Common myeloid progenitor, CD34-positive (primary cell): ENCODE measurements around the gene PC.

ENCODE experiments used
- CTCF ChIA-PET: fragments of 350-600 bp; sonication (Branson Sonifier 250); formaldehyde crosslinking; loops from one replicate; lab custom pipeline; 2021; ENCODE audit warnings: antibody characterized with exemption; lab: Charles Lee
- POLR2A ChIA-PET: fragments of 350-600 bp; sonication (Branson Sonifier 250); formaldehyde crosslinking; loops from one replicate; lab custom pipeline; 2021; ENCODE audit warnings: antibody characterized with exemption; lab: Charles Lee
- DNase-seq, 3 donors: peaks; one replicate each; pipeline versions ENCODE4 v3.0.0 to v3.0.0-alpha.2; 2013
- H3K27ac ChIP-seq, 2 experiments: 1 replicate in 1 of 2; 2 replicates in 1 of 2; pipeline ENCODE4 v1.7.0; 2013; ENCODE audit warnings: inconsistent platforms in 2 of 2, low read length in 2 of 2, mild to moderate bottlenecking in 2 of 2, low read depth in 1 of 2, moderate library complexity in 1 of 2; ENCODE audit not compliant: severe bottlenecking in 2 of 2, insufficient read depth in 1 of 2, poor library complexity in 1 of 2
- H3K27me3 ChIP-seq, 5 experiments: replicated peaks in 2 of 5; 1 replicate in 3 of 5; 2 replicates in 2 of 5; pipeline versions ENCODE4 v1.6.1 to v1.7.0; 2013; ENCODE audit warnings: low read length in 4 of 5, mild to moderate bottlenecking in 2 of 5, moderate library complexity in 2 of 5, inconsistent platforms in 1 of 5; ENCODE audit not compliant: insufficient read depth in 5 of 5, control insufficient read depth in 4 of 5
- H3K36me3 ChIP-seq, 4 experiments: 1 replicate in 2 of 4; 2 replicates in 2 of 4; pipeline versions ENCODE4 v1.6.1 to v1.7.0; 2013; ENCODE audit warnings: low read length in 3 of 4, control low read depth in 1 of 4, mild to moderate bottlenecking in 1 of 4; ENCODE audit not compliant: control insufficient read depth in 4 of 4, insufficient read depth in 4 of 4
- H3K4me1 ChIP-seq, 4 experiments: 1 replicate in 3 of 4; 2 replicates in 1 of 4; pipeline versions ENCODE4 v1.6.1 to v1.7.1; 2013; ENCODE audit warnings: low read length in 3 of 4, mild to moderate bottlenecking in 3 of 4, control low read depth in 1 of 4, inconsistent platforms in 1 of 4, moderate library complexity in 1 of 4; ENCODE audit not compliant: control insufficient read depth in 4 of 4, insufficient read depth in 4 of 4; ENCODE audit errors: control extremely low read depth in 1 of 4
- H3K4me3 ChIP-seq, 7 experiments: 1 replicate in 4 of 7; 2 replicates in 3 of 7; pipeline versions ENCODE4 v1.5.1 to v1.7.0; 2013; ENCODE audit warnings: mild to moderate bottlenecking in 7 of 7, low read length in 6 of 7, moderate library complexity in 6 of 7, inconsistent platforms in 2 of 7, low read depth in 2 of 7, control low read depth in 1 of 7; ENCODE audit not compliant: insufficient read depth in 4 of 7, control insufficient read depth in 1 of 7; ENCODE audit errors: extremely low read depth in 1 of 7
- H3K9me3 ChIP-seq, 5 experiments: 1 replicate in 4 of 5; 2 replicates in 1 of 5; pipeline versions ENCODE4 v1.6.1 to v1.7.1; 2013; ENCODE audit warnings: low read length in 4 of 5, mild to moderate bottlenecking in 2 of 5, inconsistent platforms in 1 of 5, low read depth in 1 of 5, moderate library complexity in 1 of 5; ENCODE audit not compliant: control insufficient read depth in 4 of 5, insufficient read depth in 2 of 5; ENCODE audit errors: control extremely low read depth in 1 of 5
- WGBS: methylation state at CpG from one replicate; pipeline ENCODE4 v1.1.5; 2013; ENCODE audit not compliant: insufficient coverage; 5-methylcytosine and 5-hydroxymethylcytosine counted together

PC gene

DNA sequence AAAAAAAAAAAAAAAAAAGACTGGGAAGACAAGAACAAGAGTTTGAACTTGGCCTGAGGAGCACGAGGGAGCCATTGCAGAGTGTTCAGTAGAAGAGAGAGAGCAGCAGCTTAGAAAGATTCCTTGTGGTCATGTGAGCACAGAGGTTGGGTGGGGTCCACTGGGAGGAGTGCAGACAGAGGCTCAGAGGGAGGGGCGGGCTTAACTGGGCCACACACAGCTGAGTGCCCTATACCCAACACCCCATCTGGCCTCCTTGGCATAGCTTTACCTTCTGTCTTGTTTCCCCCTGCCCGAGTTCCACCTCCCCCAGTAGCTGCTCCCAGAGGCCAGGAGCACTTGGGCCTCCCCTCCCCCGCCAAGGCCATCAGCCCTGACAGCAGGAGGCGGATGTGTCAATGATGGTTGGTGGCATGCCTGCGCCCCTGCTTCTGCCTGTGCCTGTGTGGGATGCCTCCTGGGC lies 29.0 kb upstream of the PC start:
- Histone ChIP-seq H3K27ac (no peak overlapping the region), H3K9me3 (no peaks in the 10 kb centered on the region), H3K4me1 (peaks cover 0 to 21% (median 13%) of the 10 kb centered on the region in 4 experiments), H3K36me3 (no peaks in the 10 kb centered on the region), H3K4me3 (no peak overlapping the region), H3K27me3 (peaks cover 0 to 7% (median 5%) of the 10 kb centered on the region in 5 experiments)
- no peak for DNase-seq
- ChIA-PET CTCF (interaction anchor here (0.8 kb wide), 2 partner anchors 11 to 65 kb away, joined by 3 read pairs; no protein-coding TSS in a partner anchor), POLR2A (no interaction called here)
- WGBS, result 96% methylated on average over 4 of the region's 6 CpGs

DNA sequence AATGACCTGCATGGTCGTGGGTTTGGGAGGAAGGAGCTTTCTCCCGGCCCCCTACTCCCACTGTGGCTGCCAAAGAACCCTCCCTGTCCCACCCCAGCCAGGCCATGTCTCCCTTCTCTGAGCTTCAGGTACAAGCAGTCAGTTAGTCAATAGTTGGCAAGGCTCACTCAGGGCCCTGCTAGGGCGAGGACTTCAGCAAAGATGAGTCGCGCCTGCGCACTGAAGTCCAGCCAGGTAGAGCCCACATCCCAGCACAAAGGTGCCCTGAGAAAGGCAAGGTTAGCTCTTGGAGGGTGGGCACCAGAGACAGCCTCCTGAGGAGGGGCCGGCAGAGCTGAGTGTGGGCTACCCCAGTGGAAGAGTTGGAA lies 28.0 kb upstream of the PC start:
- ChIA-PET POLR2A (no interaction called here), CTCF (interaction anchor here (1.2 kb wide), 1 partner anchor 12 kb away, joined by 3 read pairs; no protein-coding TSS in a partner anchor)
- WGBS, result 98% methylated on average over 7 of the region's 7 CpGs
- Histone ChIP-seq H3K27ac (no peak overlapping the region), H3K9me3 (no peaks in the 10 kb centered on the region), H3K4me1 (peaks cover 0 to 26% (median 18%) of the 10 kb centered on the region in 4 experiments), H3K27me3 (peaks cover 0 to 9% (median 6%) of the 10 kb centered on the region in 5 experiments), H3K4me3 (no peak overlapping the region), H3K36me3 (no peaks in the 10 kb centered on the region)
- no peak for DNase-seq

DNA sequence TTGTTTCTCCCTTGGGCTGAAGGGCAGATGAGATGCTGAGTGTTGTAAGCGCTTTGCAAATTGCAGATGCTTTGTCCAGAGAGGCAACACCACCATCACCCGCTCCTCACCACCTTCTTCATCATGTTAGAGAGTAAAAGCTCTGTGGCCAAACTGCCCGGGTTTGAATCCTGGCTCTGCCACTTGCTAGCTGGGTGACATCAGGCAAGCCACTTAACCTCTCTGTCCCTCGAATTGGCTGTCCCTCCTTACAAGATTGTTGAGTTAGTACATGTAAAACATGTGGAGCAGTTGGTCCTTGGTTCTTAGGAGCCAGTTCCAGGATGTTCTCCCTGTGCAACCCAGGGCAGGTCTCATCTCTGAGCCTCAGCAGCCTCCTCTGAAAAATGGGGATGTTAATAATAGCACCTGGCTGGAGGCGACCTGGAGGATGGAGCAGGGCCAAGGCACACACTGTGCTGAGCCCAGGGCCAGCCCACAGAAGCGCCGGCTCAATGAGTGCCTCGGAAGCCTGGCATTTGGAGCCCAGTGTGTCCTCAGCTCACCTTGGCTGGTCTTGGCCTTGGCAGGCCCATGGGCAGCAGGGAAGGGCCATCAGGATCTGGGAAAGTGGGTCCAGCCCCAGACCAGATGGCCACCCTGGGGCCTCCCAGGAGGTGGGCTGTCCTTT lies 27.5 kb upstream of the PC start:
- Histone ChIP-seq H3K4me3 (no peak overlapping the region), H3K9me3 (no peaks in the 10 kb centered on the region), H3K27me3 (peaks cover 0 to 9% (median 6%) of the 10 kb centered on the region in 5 experiments), H3K4me1 (peaks cover 0 to 26% (median 18%) of the 10 kb centered on the region in 4 experiments), H3K36me3 (no peaks in the 10 kb centered on the region), H3K27ac (no peak overlapping the region)
- ChIA-PET POLR2A (no interaction called here), CTCF (interaction anchor here (1.2 kb wide), 1 partner anchor 12 kb away, joined by 3 read pairs; no protein-coding TSS in a partner anchor)
- no peak for DNase-seq
- WGBS, result 95% methylated on average over 8 of the region's 8 CpGs

DNA sequence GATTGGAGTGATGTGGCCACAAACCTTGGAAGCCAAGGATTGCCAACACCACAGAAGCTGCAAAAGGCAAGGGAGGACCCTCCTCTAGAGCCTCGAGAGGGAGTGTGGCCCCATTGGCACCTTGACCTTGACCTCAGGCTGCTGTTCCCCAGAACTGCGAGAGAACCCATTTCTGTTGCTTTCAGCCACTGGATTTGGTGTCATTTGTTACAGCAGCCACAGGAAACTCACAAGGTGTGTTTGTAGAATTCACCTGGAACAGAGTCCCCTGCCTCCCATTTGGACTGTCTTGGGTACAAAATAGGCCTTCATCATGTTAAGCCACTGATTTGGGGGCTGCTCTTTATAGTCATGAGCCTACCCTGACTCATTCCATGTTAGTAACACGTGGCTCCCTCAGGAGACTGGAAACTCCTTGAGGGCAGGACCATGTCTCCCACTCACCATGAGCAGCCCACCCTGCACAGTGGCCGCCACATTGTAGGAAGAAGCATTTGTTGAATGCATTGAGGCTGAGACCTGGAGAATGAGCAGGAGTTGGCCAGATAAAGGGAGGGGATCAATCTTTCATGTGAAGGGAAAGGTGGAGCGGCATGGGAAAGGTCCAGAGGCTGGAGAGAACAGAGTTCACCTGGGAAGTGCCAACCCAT lies 25.2 kb upstream of the PC start:
- peaks cover 0 to 9% (median 7%) of the 10 kb centered on the region in 5 experiments for H3K9me3 ChIP-seq
- peaks cover 0 to 9% (median 8%) of the 10 kb centered on the region in 5 experiments for H3K27me3 ChIP-seq
- ChIA-PET CTCF (interaction anchor here (1.1 kb wide), 1 partner anchor 39 kb away, joined by 3 read pairs; the partner anchor contains the start of gene SYT12), POLR2A (interaction anchor here (0.5 kb wide), 1 partner anchor 1698 kb away, joined by 4 read pairs; no protein-coding TSS in a partner anchor)
- peaks cover 0 to 26% (median 18%) of the 10 kb centered on the region in 4 experiments for H3K4me1 ChIP-seq
- no peak overlapping the region for H3K4me3 ChIP-seq
- H3K36me3 ChIP-seq, result no peaks in the 10 kb centered on the region
- H3K27ac ChIP-seq, result no peak overlapping the region
- no peak for DNase-seq
- 94% methylated on average over 5 of the region's 5 CpGs for WGBS

DNA sequence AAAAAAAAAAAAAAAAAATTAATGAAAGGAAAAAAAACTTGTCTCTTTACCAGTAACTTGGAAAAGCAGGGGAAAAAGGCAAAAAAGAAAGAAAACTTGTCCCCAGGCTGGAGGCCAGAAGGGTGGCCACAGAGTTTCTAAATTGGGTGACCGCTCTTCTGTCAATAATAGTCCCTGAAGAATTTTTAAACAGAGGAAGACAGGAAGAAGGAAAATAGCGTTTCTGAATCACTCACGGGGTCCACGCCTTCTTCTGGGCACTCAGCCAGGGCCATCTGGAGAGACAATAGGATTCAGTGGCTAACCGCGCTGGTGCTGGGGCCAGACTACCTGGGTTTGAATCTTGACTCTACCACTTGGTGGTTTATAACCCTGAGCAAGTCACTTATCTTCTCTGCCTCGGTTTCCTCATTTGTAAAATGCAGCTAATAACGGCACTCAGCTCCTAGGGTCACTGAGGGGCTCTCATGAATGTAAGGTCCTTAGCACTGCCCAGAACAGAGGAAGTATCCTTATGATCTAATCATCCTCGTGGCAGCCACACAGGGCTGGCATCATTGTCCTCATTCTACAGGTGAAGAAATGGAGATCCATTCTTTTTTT lies 23.9 kb upstream of the PC start:
- ChIA-PET CTCF (interaction anchor here (0.9 kb wide), 1 partner anchor 11 kb away, joined by 3 read pairs; no protein-coding TSS in a partner anchor), POLR2A (no interaction called here)
- H3K36me3 ChIP-seq, result no peaks in the 10 kb centered on the region
- peaks cover 0 to 26% (median 18%) of the 10 kb centered on the region in 4 experiments for H3K4me1 ChIP-seq
- H3K9me3 ChIP-seq, result peaks cover 0 to 16% (median 9%) of the 10 kb centered on the region in 5 experiments
- 7% methylated on average over 8 of the region's 9 CpGs for WGBS
- DNase-seq, result peak; percentile 82 to 93 (median 93)
- no peak overlapping the region for H3K27ac ChIP-seq
- no peak overlapping the region for H3K4me3 ChIP-seq
- peaks cover 0 to 9% (median 6%) of the 10 kb centered on the region in 5 experiments for H3K27me3 ChIP-seq

DNA sequence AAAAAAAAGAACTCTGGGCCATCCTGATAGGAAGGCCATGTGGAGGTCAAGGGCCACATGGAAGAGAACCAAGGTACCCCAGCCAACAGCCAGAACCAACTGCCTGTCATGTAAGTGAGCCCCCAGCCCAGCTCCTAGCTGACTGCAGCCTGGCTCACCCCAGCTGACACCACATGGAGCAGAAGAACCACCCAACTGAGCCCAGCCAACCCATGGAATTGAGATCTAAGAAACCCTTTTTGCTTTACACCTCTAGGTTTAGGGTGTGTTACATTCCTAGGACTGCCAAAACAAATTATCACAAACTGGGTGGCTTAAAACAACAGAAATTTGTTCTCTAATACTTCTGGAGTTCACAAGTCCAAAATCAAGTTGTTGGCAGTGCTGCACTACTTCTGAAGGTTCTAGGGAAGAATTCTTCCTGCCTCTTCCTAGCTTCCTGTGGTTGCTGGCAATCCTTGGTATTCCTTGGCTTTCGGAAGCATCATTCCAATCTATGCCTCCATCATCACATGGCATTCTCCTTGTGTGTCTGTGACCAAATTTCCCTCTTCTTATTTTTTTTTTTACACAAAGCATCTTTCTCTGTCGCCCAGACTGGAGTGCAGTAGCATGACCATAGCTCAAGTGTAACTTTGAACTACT lies 21.3 kb upstream of the PC start:
- no peak for DNase-seq
- H3K27me3 ChIP-seq, result peaks cover 0 to 11% (median 4%) of the 10 kb centered on the region in 5 experiments
- ChIA-PET POLR2A (no interaction called here), CTCF (interaction anchor here (1.1 to 1.3 kb wide), 2 partner anchors 8 to 11 kb away, joined by 3 to 5 read pairs; no protein-coding TSS in a partner anchor)
- peaks cover 0 to 17% (median 10%) of the 10 kb centered on the region in 4 experiments for H3K4me1 ChIP-seq
- H3K4me3 ChIP-seq, result no peak overlapping the region
- 97% methylated on average over 2 of the region's 2 CpGs for WGBS
- H3K36me3 ChIP-seq, result no peaks in the 10 kb centered on the region
- H3K27ac ChIP-seq, result no peak overlapping the region
- peaks cover 0 to 17% (median 9%) of the 10 kb centered on the region in 5 experiments for H3K9me3 ChIP-seq
